DOHH2 (cell line): ENCODE measurements around the gene GDPD4.

Experiments used
- H3F3A ChIP-seq: fragments of 200-600 bp; sonication (generic), shearing (Covaris generic); 2 replicates; pipeline ENCODE4 v1.6.0; 2016; ENCODE audit warnings: antibody characterized with exemption, mild to moderate bottlenecking; ENCODE audit not compliant: control insufficient read depth, insufficient read depth
- H3K27ac ChIP-seq: fragments of 200-600 bp; sonication (generic); 2 replicates; pipeline ENCODE4 v1.5.1; 2014; ENCODE audit warnings: low read depth, mild to moderate bottlenecking, low read length, moderate library complexity
- H3K27me3 ChIP-seq: fragments of 200-600 bp; sonication (generic); 2 replicates; pipeline ENCODE4 v1.6.1; 2014; ENCODE audit warnings: mild to moderate bottlenecking, low read length, mixed read lengths; ENCODE audit not compliant: control insufficient read depth
- H3K36me3 ChIP-seq: fragments of 200-600 bp; sonication (generic); 2 replicates; pipeline ENCODE4 v1.6.1; 2014; ENCODE audit warnings: mild to moderate bottlenecking, low read length, moderate library complexity, mixed read lengths; ENCODE audit not compliant: control insufficient read depth
- H3K4me1 ChIP-seq: fragments of 200-600 bp; sonication (generic); 2 replicates; pipeline ENCODE4 v1.6.1; 2014; ENCODE audit warnings: mild to moderate bottlenecking, low read length, mixed read lengths; ENCODE audit not compliant: control insufficient read depth
- H3K4me2 ChIP-seq: fragments of 200-600 bp; sonication (generic); 2 replicates; pipeline ENCODE4 v1.6.0; 2014; ENCODE audit warnings: mild to moderate bottlenecking, low read length, moderate library complexity
- H3K4me3 ChIP-seq: fragments of 200-600 bp; sonication (generic); 2 replicates; pipeline ENCODE4 v1.5.1; 2014; ENCODE audit warnings: mild to moderate bottlenecking, low read length, mixed read lengths
- H3K79me2 ChIP-seq: fragments of 200-600 bp; sonication (generic); 2 replicates; pipeline ENCODE4 v1.6.1; 2014; ENCODE audit warnings: mild to moderate bottlenecking, low read length, mixed read lengths; ENCODE audit not compliant: control insufficient read depth
- H3K9me2 ChIP-seq: fragments of 200-600 bp; sonication (generic); replicated peaks from 2 replicates; pipeline ENCODE4 v1.6.1; 2014; ENCODE audit warnings: mild to moderate bottlenecking, low read length, mixed read lengths; ENCODE audit not compliant: control insufficient read depth
- H3K9me3 ChIP-seq: fragments of 200-600 bp; sonication (generic); 2 replicates; pipeline ENCODE4 v1.6.1; 2014; ENCODE audit warnings: antibody characterized with exemption, low read length, mixed read lengths; ENCODE audit not compliant: control insufficient read depth, insufficient read depth
- H4K20me1 ChIP-seq: fragments of 200-600 bp; sonication (generic); 2 replicates; pipeline ENCODE4 v1.6.0; 2014; ENCODE audit warnings: low read depth, mild to moderate bottlenecking, antibody characterized with exemption, low read length, moderate library complexity; ENCODE audit not compliant: control insufficient read depth, insufficient read depth
- EZH2phosphoT487 ChIP-seq: fragments of 200-600 bp; sonication (generic); IDR thresholded peaks from 2 replicates; pipeline ENCODE4 v1.6.1; 2017; ENCODE audit warnings: borderline replicate concordance, mild to moderate bottlenecking, antibody characterized with exemption, low read length, moderate library complexity, mixed read lengths
- TF ChIP-seq, protein P1 (sequence below): fragments of 200-600 bp; sonication (generic); IDR thresholded peaks from one replicate; pipeline ENCODE4 v1.5.1; 2014; ENCODE audit warnings: antibody characterized with exemption, mild to moderate bottlenecking, low read depth, low read length; ENCODE audit not compliant: poor library complexity, severe bottlenecking

Gene GDPD4

DNA sequence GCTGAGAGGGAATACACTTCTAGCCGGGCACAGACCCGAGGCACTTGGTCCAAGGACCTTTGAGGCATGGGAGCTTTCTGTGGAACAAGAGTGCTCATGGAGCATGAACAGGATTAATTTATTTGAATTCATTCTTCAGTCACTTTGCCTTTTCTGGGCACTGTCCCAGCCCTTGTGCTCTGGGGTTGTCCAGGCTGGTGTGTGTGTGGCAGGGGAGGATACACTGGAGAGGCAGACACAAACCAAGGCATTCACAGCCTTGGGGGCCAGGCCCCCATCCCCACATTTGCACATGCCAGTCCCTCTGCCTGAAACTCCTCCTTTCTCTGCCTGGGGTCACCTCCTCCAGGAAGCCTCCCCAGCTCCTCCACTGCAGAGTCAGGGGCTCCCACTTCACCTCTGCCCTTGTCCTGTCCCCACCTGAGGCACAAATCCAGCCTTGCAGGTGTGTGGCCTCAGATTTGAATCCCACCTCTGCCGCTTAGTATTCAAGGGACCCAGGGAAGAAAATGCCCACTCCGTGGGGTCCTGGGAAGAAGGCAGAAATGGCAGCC lies 118.0 kb downstream of the GDPD4 start:
- Histone ChIP-seq H3K4me2 (no peak overlapping the region), H3K9me3 (no peaks in the 10 kb centered on the region), H3F3A (no peaks in the 10 kb centered on the region), H3K4me3 (no peak overlapping the region), H3K36me3 (no peaks in the 10 kb centered on the region), H3K27ac (no peak overlapping the region), H4K20me1 (no peaks in the 10 kb centered on the region), H3K4me1 (no peaks in the 10 kb centered on the region), H3K79me2 (no peaks in the 10 kb centered on the region), H3K9me2 (no peaks in the 10 kb centered on the region), H3K27me3 (no peaks in the 10 kb centered on the region)
- TF ChIP-seq EZH2phosphoT487: no peak
- TF ChIP-seq, protein P1, sequence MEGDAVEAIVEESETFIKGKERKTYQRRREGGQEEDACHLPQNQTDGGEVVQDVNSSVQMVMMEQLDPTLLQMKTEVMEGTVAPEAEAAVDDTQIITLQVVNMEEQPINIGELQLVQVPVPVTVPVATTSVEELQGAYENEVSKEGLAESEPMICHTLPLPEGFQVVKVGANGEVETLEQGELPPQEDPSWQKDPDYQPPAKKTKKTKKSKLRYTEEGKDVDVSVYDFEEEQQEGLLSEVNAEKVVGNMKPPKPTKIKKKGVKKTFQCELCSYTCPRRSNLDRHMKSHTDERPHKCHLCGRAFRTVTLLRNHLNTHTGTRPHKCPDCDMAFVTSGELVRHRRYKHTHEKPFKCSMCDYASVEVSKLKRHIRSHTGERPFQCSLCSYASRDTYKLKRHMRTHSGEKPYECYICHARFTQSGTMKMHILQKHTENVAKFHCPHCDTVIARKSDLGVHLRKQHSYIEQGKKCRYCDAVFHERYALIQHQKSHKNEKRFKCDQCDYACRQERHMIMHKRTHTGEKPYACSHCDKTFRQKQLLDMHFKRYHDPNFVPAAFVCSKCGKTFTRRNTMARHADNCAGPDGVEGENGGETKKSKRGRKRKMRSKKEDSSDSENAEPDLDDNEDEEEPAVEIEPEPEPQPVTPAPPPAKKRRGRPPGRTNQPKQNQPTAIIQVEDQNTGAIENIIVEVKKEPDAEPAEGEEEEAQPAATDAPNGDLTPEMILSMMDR: no peak

DNA sequence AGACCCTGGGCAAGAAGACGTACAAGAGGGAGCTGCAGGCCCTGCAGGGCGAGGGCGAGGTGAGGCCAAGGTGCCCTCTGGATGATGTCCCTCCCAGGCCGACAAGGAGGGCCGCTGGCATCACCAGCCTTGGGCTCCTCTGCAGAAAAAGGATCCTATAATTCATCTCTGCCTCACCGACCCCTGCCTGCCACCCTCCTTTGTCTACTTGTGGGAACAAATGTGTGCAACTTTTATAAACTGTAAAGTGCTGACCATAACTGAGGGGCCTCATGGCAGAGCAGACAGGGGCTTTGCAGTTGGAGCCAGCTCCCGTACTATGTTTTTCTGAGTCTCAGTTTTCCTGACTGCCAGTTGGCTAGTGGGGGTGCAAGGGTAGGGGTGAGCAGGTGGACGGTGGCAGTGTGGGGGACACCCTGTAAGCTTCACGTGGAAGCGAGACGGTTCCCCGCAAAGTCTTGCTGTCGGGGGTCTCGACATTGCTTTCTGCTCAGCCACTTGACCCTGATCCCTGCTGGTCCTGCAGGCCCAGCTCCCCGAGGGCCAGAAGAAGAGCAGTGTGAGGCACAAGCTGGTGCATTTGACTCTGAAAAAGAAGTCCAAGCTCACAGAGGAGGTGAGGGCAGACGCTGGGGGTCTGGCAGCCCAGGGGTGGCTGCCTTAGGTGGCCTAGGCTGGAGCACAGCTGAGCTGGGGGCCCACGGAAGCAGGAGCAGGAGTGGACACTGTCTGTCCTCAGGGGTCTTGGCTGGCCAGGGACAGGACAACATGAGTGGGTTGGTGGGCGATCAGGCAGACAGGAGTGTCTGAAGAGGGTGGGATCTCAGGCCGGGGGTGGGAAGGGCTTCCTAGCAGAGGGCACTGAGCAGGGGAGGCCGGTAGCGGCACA lies 118.7 kb downstream of the GDPD4 start:
- no peaks in the 10 kb centered on the region for H3K79me2 ChIP-seq
- H3K27ac ChIP-seq: no peak overlapping the region
- H3K9me2 ChIP-seq: no peaks in the 10 kb centered on the region
- no peaks in the 10 kb centered on the region for H4K20me1 ChIP-seq
- H3K4me2 ChIP-seq: no peak overlapping the region
- TF ChIP-seq, protein P1: no peak
- no peak for TF ChIP-seq EZH2phosphoT487
- H3K9me3 ChIP-seq: no peaks in the 10 kb centered on the region
- no peaks in the 10 kb centered on the region for H3K27me3 ChIP-seq
- H3K4me1 ChIP-seq: no peaks in the 10 kb centered on the region
- H3K36me3 ChIP-seq: no peaks in the 10 kb centered on the region
- no peaks in the 10 kb centered on the region for H3F3A ChIP-seq
- H3K4me3 ChIP-seq: no peak overlapping the region

DNA sequence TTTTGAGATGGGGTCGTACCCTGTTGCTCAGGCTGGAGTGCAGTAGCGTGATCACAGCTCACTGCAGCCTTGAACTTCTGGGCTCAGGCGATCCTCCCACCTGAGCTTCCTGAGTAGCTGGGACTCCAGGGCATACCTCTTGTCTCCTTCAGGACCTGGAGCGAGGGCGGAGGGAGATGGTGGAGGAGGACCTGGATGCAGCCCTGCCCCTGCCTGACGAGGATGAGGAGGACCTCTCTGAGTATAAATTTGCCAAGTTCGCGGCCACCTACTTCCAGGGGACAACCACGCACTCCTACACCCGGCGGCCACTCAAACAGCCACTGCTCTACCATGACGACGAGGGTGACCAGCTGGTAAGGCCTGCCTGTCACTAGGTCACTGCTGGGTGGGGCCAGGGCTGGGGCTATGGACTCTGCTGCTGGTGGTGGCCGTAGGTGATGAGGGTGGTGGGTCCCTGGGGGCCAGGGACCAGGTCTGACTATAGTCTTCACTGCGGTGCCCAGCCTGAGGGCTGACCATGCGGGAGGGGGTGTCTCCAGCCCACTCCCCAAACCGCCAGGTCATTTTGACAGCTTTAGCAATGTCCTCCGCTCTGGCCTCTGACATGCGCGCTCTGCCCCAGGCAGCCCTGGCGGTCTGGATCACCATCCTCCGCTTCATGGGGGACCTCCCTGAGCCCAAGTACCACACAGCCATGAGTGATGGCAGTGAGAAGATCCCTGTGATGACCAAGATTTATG lies 119.5 kb downstream of the GDPD4 start:
- Histone ChIP-seq H3K27me3 (no peaks in the 10 kb centered on the region), H3K79me2 (no peaks in the 10 kb centered on the region), H3F3A (no peaks in the 10 kb centered on the region), H3K4me3 (no peak overlapping the region), H3K4me2 (no peak overlapping the region), H3K9me2 (no peaks in the 10 kb centered on the region), H3K36me3 (no peaks in the 10 kb centered on the region), H3K9me3 (no peaks in the 10 kb centered on the region), H4K20me1 (no peaks in the 10 kb centered on the region), H3K27ac (no peak overlapping the region), H3K4me1 (no peaks in the 10 kb centered on the region)
- TF ChIP-seq EZH2phosphoT487: no peak
- TF ChIP-seq, protein P1: no peak
